NK-92 (cell line): ENCODE results near the gene TTC33.
"Not testable (repeated sequence)": the region's sequence is repeated elsewhere in the genome, so short reads cannot be mapped to it uniquely, and the experiment has no call there.

ENCODE experiments used
- DNase-seq: peaks from one replicate; lab custom pipeline; 2025; ENCODE audit not compliant: unreplicated experiment; lab: John Stamatoyannopoulos, UW

The TTC33 gene

DNA sequence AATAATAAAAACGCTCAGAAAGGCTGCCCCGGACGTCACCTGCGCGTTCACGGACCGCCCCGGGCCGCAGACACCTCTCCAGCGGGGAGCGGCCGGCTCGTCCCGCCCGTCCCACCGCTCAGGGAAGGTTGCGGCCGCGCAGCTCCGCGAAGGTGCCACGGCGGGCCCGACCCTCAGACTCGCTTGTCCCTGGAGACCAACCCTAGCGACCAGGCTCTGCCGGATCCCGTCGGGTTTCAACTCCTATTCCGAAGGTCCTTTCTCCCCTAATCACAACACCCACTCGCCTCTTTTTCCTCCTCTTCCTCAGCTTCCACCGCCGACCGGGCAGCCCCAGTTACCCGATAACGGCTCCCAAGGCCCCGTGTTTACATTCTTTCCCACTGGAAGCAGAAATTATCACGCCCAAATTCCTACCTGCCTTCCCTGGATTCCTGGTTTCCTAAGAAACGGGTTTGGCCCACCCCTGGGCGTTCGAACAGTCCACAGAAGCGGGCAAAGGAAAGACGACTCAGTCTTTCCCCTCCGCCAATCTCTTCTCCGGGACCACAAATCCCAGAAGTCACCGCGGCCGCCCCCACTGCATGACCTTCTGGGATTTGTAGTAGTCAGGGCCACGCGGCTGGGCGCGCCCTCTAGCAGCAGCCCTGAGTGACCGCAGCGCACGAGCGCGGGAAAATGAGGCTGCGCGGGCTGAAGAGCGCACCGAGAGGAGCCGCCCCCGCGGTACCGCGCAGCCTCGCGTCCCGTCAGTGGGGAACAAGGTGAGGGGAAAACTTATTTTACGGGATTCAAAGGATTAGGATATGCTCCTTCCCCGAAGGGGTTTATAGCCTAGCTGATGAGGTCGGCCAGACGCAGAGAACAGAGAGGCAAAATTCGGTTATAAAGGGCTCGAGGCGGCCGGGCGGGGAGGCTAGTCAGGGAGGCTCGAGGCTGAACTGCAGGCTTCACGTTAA lies at the start of gene TTC33:
Gene TTC33, minus strand, starts transcription at position 555 of the 959 bp plus-strand sequence. CDS start 8,943 bp downstream, outside the sequence.
- DNase-seq = peak; percentile 85

DNA sequence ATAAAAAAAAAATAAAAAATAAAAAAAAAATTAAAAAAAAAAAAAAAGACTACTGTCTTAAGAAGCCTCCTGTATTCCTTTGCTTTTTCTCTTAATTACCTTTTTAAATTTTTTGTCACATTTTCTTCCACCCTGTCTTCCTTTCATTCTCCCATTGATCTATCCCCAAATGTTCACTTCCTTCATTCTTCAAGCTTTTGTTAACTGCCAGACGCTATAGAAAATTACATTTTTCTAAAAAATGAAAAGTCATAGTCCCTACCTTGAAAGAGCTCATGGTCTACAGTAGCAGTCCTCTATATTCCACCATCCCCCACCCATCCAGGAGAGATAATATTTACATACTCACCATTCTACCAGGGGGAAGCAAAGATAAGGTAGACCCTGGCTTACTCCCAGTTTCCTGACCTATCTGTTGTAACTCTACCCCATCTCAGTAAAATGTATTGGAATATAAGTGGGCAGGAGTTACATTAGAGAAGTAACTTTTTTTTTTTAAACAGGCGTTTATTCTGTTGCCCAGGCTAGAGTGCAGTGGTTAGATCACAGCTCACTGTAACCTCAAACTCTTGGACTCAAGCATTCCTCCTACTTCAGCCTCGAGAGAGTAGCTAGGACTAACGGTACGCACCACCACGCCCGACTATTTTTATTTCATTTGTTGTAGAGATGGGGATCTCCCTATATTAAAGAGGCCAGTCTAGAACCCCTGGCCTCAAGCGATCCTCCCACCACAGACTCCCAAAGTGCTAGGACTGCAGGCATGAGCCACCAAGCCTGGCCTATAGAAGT lies 46.2 kb upstream of the TTC33 start:
- no peak for DNase-seq

GRCh38 chr5:40799258-40799657 lies 43.5 kb upstream of the TTC33 start:
- no peak for DNase-seq

DNA sequence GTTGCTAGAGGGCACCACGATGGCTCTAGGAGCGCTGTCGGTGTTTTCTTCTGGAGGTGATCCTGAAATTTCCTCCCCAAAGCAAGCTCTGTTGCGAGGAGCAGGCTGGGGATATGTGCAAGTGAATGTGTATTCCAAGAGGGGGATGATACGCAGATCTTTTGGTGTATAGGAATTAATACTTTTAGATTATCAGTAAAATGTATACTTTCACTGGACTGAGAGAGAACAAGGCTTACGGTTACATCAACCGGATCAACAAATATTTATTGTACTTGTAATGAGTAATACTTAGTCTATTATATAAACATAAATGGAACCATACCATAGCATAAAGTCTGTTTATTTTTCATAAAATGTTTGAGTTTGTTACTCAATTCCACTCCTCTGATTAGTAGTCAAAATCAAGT lies 43.0 kb upstream of the TTC33 start:
- DNase-seq = no peak

GRCh38 chr5:40798012-40798800 lies 42.4 kb upstream of the TTC33 start, which contains the start of gene PRKAA1:
Gene PRKAA1 (minus strand): TSS chr5:40798374. CDS start chr5:40798189, 185 bp downstream.
- DNase-seq = peak; percentile 8

DNA sequence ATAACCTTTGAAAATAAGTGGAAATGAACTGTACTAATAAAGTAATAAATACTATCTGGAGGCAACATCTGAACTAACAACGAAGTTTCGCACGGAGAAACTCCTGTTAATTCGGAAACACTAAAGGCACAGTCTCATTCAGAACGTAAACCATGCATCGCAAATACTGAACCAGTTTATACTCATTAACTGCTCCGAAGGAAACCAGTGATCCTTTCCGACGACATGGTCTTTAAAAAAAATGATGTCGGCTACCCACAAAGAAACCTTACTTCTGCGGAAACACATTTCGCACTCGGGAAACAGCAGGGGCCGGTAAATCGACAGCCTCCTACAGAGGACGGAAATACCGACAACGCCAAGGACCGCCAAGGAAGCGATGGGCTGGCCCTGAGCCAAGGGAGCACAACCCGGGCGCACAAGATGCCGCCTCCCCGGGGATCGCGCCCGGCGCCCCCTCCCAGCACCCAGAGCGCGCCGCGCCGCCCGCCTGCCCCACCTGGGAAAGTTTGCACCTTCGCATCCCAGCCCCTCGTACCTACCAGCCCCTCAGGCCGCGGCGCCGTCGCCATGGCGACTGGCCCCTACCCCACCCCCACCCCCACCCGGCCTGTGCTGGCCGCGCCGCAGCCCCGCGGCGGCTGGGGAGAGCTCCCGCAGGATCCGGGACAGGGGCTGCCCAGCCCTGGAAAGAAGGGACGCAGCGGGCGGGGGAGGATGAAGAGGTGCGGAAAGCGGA lies 41.7 kb upstream of the TTC33 start:
- peak; percentile 8 for DNase-seq

DNA sequence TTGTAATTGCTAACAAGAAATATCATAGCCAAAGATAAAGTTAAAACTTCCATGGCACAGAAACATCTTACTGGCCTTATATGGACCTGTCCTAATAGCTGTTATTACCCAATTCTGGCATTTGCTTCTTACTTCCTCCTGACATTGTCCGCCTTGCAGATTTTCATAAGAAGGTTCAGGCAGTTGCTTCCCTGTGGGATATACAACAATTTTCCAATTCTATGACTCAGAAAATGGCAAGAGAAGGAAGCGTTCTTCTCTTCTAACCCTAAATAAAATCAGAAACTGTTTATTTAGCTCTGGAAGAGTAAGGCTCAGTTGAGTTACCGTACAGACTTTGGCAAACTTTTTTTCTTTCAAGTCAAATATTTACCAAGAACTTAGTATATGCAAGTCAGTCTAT lies 40.7 kb upstream of the TTC33 start:
- no peak for DNase-seq

DNA sequence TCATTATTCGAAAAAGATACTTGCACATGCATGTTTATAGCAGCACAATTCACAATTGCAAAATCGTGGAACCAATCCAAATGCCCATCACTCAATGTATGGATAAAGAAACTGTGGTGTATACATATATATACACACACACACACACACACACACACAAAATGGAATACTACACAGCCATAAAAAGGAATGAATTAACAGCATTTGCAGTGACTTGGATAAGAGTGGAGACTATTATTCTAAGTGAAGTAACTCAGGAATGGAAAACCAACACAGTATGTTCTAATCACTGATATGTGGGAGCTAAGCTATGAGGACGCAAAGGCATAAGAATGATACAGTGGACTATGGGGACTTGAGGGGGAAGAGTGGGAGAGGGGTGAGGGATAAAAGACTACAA lies 39.1 kb upstream of the TTC33 start:
- not testable (repeated sequence) for DNase-seq

GRCh38 chr5:40794340-40794739 lies 38.6 kb upstream of the TTC33 start:
- not testable (repeated sequence) for DNase-seq

GRCh38 chr5:40792691-40793090 lies 36.9 kb upstream of the TTC33 start:
- not testable (repeated sequence) for DNase-seq

GRCh38 chr5:40791715-40792139 lies 36.0 kb upstream of the TTC33 start:
- DNase-seq = no peak

GRCh38 chr5:40790947-40791593 lies 35.3 kb upstream of the TTC33 start:
- DNase-seq = no peak

DNA sequence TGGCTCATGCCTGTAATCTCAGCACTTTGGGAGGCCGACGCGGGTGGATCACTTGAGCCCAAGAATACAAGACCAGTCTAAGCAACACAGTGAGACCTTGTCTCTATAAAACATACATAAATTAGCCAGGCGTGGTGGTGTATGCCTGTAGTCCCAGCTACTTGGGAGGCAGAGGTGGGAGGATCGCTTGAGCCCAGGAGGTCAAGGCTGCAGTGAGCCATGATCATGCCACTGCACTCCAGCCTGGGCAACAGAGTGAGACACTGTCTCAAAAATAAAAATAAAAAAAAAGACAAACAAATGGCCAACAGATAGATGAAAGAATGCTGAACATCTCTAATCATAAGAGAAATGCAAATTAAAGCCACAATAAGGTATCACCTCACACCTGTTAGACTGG lies 33.2 kb upstream of the TTC33 start:
- not testable (repeated sequence) for DNase-seq

GRCh38 chr5:40787986-40788385 lies 32.2 kb upstream of the TTC33 start:
- no peak for DNase-seq

DNA sequence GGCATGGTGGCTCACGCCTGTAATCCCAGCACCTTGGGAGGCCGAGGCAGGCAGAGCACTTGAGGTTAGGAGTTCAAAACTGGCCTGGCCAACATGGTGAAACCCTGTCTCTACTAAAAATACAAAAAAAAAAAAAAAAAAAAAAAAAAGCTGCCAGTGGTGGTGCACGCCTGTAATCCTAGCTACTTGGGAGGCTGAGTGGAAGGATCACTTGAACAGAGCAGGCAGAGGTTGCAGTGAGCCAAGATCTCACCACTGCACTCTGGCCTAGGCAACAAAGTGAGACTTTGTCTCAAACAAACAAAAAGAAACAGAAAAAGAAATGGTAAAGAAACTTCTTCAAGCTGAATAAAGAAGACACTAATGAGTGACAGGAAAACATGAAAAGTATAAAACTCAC lies 30.9 kb upstream of the TTC33 start:
- DNase-seq = not testable (repeated sequence)

- DNase-seq = no peak
These were observed 29.2 kb upstream of the TTC33 start for GRCh38 chr5:40784916-40785315.

DNA sequence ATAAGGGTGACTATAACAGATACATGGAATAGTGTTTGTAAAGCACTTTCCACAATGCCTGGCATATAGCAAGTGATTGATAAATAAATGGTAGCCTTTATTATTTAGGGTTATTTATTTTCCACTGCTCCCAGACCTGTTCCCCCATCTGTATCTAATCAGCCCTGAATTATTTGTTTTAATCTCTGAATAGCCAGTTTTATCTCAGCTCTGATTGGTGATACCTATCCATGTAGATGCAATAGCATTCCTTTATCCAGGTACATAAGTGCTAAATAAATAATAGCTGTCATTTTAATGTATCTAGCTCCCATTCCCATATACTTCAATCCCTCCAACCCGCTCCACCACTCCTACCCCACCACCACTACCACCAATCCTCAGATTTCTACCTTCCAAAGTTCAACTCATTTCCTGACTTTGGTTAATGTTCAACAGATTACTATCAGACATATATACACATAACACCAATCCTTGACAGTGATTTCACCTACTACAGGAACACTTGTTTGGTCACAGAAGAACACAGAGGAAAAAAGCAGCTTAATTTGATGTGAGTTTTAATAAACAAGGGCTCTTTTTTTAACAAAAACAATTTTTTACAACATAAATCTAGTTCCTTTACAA lies 28.4 kb upstream of the TTC33 start:
- DNase-seq = no peak

DNA sequence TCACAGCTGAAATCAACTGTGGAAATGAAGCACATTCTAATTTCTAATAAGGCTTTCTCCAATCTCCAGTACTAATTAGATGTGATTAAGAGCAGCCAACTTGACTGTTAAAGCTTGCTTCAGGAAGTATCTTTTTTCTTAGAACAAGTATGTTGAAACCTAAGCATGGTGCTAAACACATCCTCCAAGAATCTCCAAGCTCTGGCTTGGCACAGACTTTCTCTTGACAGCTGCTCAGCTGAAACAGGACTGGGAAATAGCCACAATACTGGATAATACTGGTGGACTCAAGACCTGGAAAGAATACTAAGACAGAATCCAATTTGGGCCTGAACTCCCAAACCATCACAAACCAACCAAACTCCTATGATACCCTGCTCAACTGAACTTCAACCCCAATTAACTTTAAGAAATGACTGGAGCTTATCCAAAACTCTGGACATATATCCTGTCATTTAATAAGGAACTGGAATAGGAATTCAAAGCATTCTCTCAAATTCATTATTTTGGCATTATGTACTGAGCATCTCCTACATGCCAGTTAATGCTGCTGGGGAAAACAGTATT lies 26.2 kb upstream of the TTC33 start:
- no peak for DNase-seq

DNA sequence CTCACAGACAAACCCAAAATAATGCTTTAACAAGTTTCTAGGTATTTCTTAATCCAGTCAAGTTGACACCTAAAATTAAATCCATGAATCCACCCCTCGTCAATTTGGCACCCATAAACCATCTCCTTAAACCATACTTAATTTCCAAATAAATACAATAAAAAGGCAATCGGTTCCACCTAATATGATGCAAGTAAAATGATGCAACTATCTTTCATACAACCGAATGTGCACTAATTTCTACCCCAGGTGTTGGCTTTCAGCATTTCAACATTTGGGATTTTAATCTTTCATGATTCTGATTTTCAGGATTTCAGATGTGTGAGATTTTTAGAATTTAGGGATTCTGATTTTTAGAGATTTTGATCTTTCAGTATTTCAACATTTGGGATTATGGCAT lies 25.1 kb upstream of the TTC33 start:
- DNase-seq = no peak
